Measurements from ENCODE around the gene SLC25A13. TPM values are rescaled to one million over a fixed set of nuclear protein-coding genes. Genes with fewer than 3 reads are reported as not detected.

SLC25A13 gene
- total RNA-seq, 1 donor from 2014 or later: 11.6 TPM

- ATAC-seq (ENCODE audit: poor library complexity): no peak
- no peak for DNase-seq
- intact Hi-C loops (cut with DNase I): no loop called here
These were observed 55.9 kb downstream of the SLC25A13 start for GRCh38 chr7:96266015-96266414.

GRCh38 chr7:96253964-96254363 lies 67.9 kb downstream of the SLC25A13 start:
- intact Hi-C loops (cut with DNase I): no loop called here
- no peak for ATAC-seq (ENCODE audit: poor library complexity)
- DNase-seq: no peak

GRCh38 chr7:96253441-96253840 lies 68.5 kb downstream of the SLC25A13 start:
- ATAC-seq (ENCODE audit: poor library complexity) (no peak), DNase-seq (no peak)
- intact Hi-C loops (cut with DNase I): no loop called here

- ATAC-seq (ENCODE audit: poor library complexity): no peak
These were observed 71.0 kb downstream of the SLC25A13 start for GRCh38 chr7:96250776-96251361.

GRCh38 chr7:96248405-96248804 lies 73.5 kb downstream of the SLC25A13 start:
- ATAC-seq (ENCODE audit: poor library complexity) (no peak), DNase-seq (no peak)
- intact Hi-C loops (cut with DNase I): no loop called here

More at GRCh38 chr7:96250776-96251361, 71.0 kb downstream of the SLC25A13 start:
- intact Hi-C loops (cut with DNase I): no loop called here
- no peak for DNase-seq

GRCh38 chr7:96246919-96247318 lies 75.0 kb downstream of the SLC25A13 start:
- intact Hi-C loops (cut with DNase I): no loop called here
- ATAC-seq (ENCODE audit: poor library complexity): no peak
- DNase-seq: no peak

GRCh38 chr7:96244992-96245292 lies 77.0 kb downstream of the SLC25A13 start:
- intact Hi-C loops (cut with DNase I): no loop called here
- ATAC-seq (ENCODE audit: poor library complexity): no peak
- DNase-seq: no peak

GRCh38 chr7:96244244-96244991 lies 77.5 kb downstream of the SLC25A13 start:
- ATAC-seq (ENCODE audit: poor library complexity) (peak; percentile 48), DNase-seq (no peak)
- intact Hi-C loops (cut with DNase I): no loop called here

- intact Hi-C loops (cut with DNase I): no loop called here
- DNase-seq (no peak), ATAC-seq (ENCODE audit: poor library complexity) (no peak)
These were observed 78.7 kb downstream of the SLC25A13 start for GRCh38 chr7:96243241-96243640.

- intact Hi-C loops (cut with DNase I): no loop called here
- ATAC-seq (ENCODE audit: poor library complexity): no peak
- no peak for DNase-seq
These were observed 80.0 kb downstream of the SLC25A13 start for GRCh38 chr7:96241855-96242254.

GRCh38 chr7:96238976-96239766 lies 82.7 kb downstream of the SLC25A13 start:
- DNase-seq: no peak
- ATAC-seq (ENCODE audit: poor library complexity): no peak
- intact Hi-C loops (cut with DNase I): no loop called here

- intact Hi-C loops (cut with DNase I): no loop called here
- ATAC-seq (ENCODE audit: poor library complexity): no peak
- no peak for DNase-seq
These were observed 83.4 kb downstream of the SLC25A13 start for GRCh38 chr7:96238474-96238873.

- ATAC-seq (ENCODE audit: poor library complexity): no peak
- no peak for DNase-seq
- intact Hi-C loops (cut with DNase I): no loop called here
These were observed 84.9 kb downstream of the SLC25A13 start for GRCh38 chr7:96237040-96237439.

GRCh38 chr7:96236198-96237039 lies 85.5 kb downstream of the SLC25A13 start:
- intact Hi-C loops (cut with DNase I): no loop called here
- peak; percentile 54 for DNase-seq
- peak; percentile 84 for ATAC-seq (ENCODE audit: poor library complexity)

- ATAC-seq (ENCODE audit: poor library complexity) (no peak), DNase-seq (no peak)
- intact Hi-C loops (cut with DNase I): no loop called here
These were observed 86.6 kb downstream of the SLC25A13 start for GRCh38 chr7:96235281-96235680.

- DNase-seq (no peak), ATAC-seq (ENCODE audit: poor library complexity) (no peak)
- intact Hi-C loops (cut with DNase I): no loop called here
These were observed 88.3 kb downstream of the SLC25A13 start for GRCh38 chr7:96233528-96234154.

GRCh38 chr7:96233084-96233483 lies 88.8 kb downstream of the SLC25A13 start:
- no peak for DNase-seq
- intact Hi-C loops (cut with DNase I): no loop called here
- ATAC-seq (ENCODE audit: poor library complexity): no peak

- no peak for ATAC-seq (ENCODE audit: poor library complexity)
- intact Hi-C loops (cut with DNase I): no loop called here
These were observed 93.1 kb downstream of the SLC25A13 start for GRCh38 chr7:96228760-96229159.

GRCh38 chr7:96225251-96225650 lies 96.6 kb downstream of the SLC25A13 start:
- no peak for DNase-seq
- no peak for ATAC-seq (ENCODE audit: poor library complexity)
- intact Hi-C loops (cut with DNase I): no loop called here

More at GRCh38 chr7:96228760-96229159, 93.1 kb downstream of the SLC25A13 start:
- DNase-seq: no peak

Data from Right ventricle myocardium superior (tissue), 1 donor.